HL-60 (cell line): ENCODE measurements around the gene DGAT2L6.

ENCODE experiments used
- DNase-seq, 2 experiments: peaks; one replicate each; pipeline ENCODE4 v3.0.0-alpha.2; 2010 to 2020; ENCODE audit warnings: low read depth in 1 of 2, low spot score in 1 of 2
- H3K27ac ChIP-seq: fragments of 250-450 bp; sonication (Bioruptor Pico); replicated peaks from 2 replicates; pipeline ENCODE4 v1.5.1; 2020; ENCODE audit warnings: mild to moderate bottlenecking, moderate library complexity
- H3K27me3 ChIP-seq: fragments of 250-450 bp; sonication (Bioruptor Pico); 2 replicates; pipeline ENCODE4 v1.5.1; 2021; ENCODE audit warnings: mild to moderate bottlenecking, moderate library complexity; ENCODE audit not compliant: insufficient read depth, poor library complexity, severe bottlenecking
- H3K4me3 ChIP-seq: replicated peaks from 2 replicates; pipeline ENCODE4 v1.5.1; 2011; ENCODE audit warnings: mild to moderate bottlenecking, control low read depth, low read length; ENCODE audit not compliant: insufficient read depth
- CTCF ChIP-seq: IDR thresholded peaks from one replicate; pipeline ENCODE4 v1.5.1; 2011; ENCODE audit warnings: low read length, control low read depth, inconsistent platforms; ENCODE audit not compliant: insufficient read depth
- GABPA ChIP-seq: IDR thresholded peaks from 2 replicates; pipeline ENCODE4 v1.6.1; 2012; ENCODE audit warnings: low read depth
- POLR2AphosphoS5 ChIP-seq: IDR thresholded peaks from 2 replicates; pipeline ENCODE4 v1.6.1; 2012; ENCODE audit warnings: low read depth
- REST ChIP-seq: IDR thresholded peaks from 2 replicates; pipeline ENCODE4 v1.6.1; 2012; ENCODE audit warnings: low read depth; ENCODE audit not compliant: insufficient replicate concordance
- SPI1 ChIP-seq: IDR thresholded peaks from 2 replicates; pipeline ENCODE4 v1.6.1; 2012; ENCODE audit warnings: low read depth, mild to moderate bottlenecking, borderline replicate concordance

The DGAT2L6 gene

DNA sequence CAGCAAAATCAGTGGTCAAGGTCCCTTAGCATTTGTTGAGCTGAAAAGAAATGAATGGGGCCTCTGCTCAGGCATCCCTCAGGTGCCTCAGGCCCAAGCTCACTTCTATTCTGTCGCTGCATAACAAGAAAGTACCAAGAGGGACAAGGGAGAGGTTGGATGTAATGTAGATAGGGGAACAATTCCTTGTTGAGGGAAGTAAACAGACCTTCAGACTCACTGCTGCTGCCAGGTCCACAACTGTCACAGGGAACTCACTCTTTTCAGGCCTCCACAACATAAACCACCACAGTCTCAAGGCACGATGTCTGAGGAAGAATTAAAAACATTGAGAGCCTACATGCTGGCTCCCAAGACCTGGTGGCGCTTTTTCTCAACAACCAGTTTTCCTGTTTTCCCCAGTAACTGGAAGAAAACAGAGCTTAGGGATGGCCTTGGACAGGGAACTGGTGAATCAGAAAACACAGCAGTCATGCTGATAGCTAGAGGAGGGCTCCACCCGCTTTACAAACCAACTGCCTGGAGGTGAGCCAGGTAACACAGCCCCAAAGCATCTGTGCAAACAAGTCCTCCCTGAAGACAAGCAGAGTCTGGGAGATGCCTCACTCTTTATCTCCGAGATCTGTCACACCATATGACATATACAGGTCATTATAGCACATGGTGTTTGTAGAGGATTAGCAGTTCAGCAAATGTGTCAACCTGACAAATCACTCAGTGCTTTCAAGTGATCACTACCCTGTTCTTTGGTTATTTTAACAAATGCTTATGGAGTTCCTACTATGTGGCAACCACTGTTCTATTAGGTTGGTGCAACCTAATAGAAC, 42.9 kb downstream of the DGAT2L6 start:
- no peak for TF ChIP-seq SPI1
- TF ChIP-seq CTCF, result no peak
- no peak for TF ChIP-seq REST
- TF ChIP-seq GABPA, result no peak
- TF ChIP-seq POLR2AphosphoS5, result no peak
- DNase-seq, result no peak
- Histone ChIP-seq H3K27ac (no peak overlapping the region), H3K4me3 (no peak overlapping the region), H3K27me3 (no peaks in the 10 kb centered on the region)

GRCh38 chrX:70226048-70226447, 48.8 kb downstream of the DGAT2L6 start:
- TF ChIP-seq REST, result no peak
- no peak for TF ChIP-seq SPI1
- no peak for TF ChIP-seq POLR2AphosphoS5
- TF ChIP-seq GABPA, result no peak
- no peak for TF ChIP-seq CTCF
- Histone ChIP-seq H3K27ac (no peak overlapping the region), H3K4me3 (no peak overlapping the region), H3K27me3 (no peaks in the 10 kb centered on the region)
- no peak for DNase-seq

DNA sequence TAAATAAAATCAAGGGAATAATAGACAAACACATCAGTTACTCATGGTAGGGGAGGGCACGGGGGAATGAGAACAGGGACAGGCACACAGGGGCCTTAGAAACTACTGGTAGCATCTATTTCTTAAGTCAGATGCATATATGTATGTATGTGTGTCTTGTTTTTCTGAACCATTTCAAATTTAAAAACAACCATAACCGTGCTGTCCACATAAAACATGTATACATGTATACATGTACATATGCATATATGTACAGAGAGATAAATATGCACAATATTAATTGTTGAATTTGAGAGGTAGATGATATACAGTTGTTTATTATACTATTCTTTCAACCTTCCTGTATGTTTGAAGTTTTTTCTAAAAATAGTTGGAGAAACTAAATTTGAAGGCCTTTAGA, 49.4 kb downstream of the DGAT2L6 start:
- Histone ChIP-seq H3K4me3 (no peak overlapping the region), H3K27ac (no peak overlapping the region), H3K27me3 (no peaks in the 10 kb centered on the region)
- no peak for DNase-seq
- TF ChIP-seq REST, result no peak
- no peak for TF ChIP-seq CTCF
- TF ChIP-seq SPI1, result no peak
- TF ChIP-seq POLR2AphosphoS5, result no peak
- no peak for TF ChIP-seq GABPA
